ENCODE measurements around the gene SLC25A47. TPM values are rescaled to one million over a fixed set of nuclear protein-coding genes. Genes with fewer than 3 reads are reported as not detected.
A peak's percentile ranks its signal among the peaks of the same experiment; 100 is the strongest.

SLC25A47 gene
- total and polyA plus RNA-seq, 2 donors (not counting 3 experiments of a cell fraction or from before 2014, with no cell fraction given): not detected

GRCh38 chr14:100306101-100306997 is 16.8 kb upstream of the SLC25A47 start, which contains the start of gene SLC25A29:
Gene SLC25A29, minus strand, starts transcription at chr14:100306444. Its CDS starts 212 bp downstream, at chr14:100306232.
- Histone ChIP-seq H3K4me1 (ENCODE audit: control insufficient read depth, extremely low read depth, insufficient read depth, low read length) (peaks cover 21% of the 10 kb centered on the region), H3K27me3 (ENCODE audit: control insufficient read depth in 2 of 2, insufficient read depth in 2 of 2, low read length in 2 of 2) (no peaks in the 10 kb centered on the region), H4K20me1 (replicated peaks; ENCODE audit: control insufficient read depth, extremely low read depth, insufficient read depth, low read length) (no peaks in the 10 kb centered on the region), H3K4me3 (replicated peaks in 1 of 3; ENCODE audit: insufficient read depth in 1 of 3, low read depth in 1 of 3, low read length in 3 of 3) (peak within 1 kb of the TSS; percentile 57 to 89 (median 64)), H3K79me2 (ENCODE audit: control insufficient read depth, insufficient read depth, low read length) (peaks cover 10% of the 10 kb centered on the region), H3K27ac (ENCODE audit: insufficient read depth, low read depth, low read length) (peak within 1 kb of the TSS; percentile 62), H2AFZ (ENCODE audit: low read depth, low read length) (peak within 1 kb of the TSS; percentile 57), H3K9me3 (replicated peaks; ENCODE audit: control insufficient read depth, insufficient read depth, low read length) (no peaks in the 10 kb centered on the region), H3K9me1 (replicated peaks; ENCODE audit: control insufficient read depth, extremely low read depth, insufficient read depth, low read length) (no peaks in the 10 kb centered on the region), H3K36me3 (ENCODE audit: control insufficient read depth in 2 of 2, extremely low read depth in 1 of 2, insufficient read depth in 2 of 2, low read length in 2 of 2) (no peaks in the 10 kb centered on the region), H3K4me2 (ENCODE audit: insufficient read depth, low read length) (peak within 1 kb of the TSS; percentile 70), H3K9ac (replicated peaks; ENCODE audit: extremely low read depth, insufficient read depth, low read length) (peak within 1 kb of the TSS; percentile 85)
- BruUV-seq (replicated peaks): no TSS peak
- ChIA-PET POLR2A (interaction anchor here (0.7 kb wide), 1 partner anchor 69 kb away, joined by 3 read pairs; a partner anchor contains a TSS), CTCF (interaction anchor here (1.4 kb wide), 2 partner anchors 21 to 71 kb away, joined by 4 to 6 read pairs; no protein-coding TSS in a partner anchor)
- FAIRE-seq (peak; percentile 79), DNase-seq (ENCODE audit: low read depth, low spot score) (peak; percentile 91)
- no peak for TF ChIP-seq MAX (IDR thresholded peaks at IDR 0.05; ENCODE audit: insufficient read depth, insufficient read length)
- TF ChIP-seq CTCF (IDR thresholded peaks at IDR 0.05; ENCODE audit: extremely low read depth in 1 of 2, insufficient read depth in 1 of 2, low read depth in 1 of 2, low read length in 2 of 2): no peak
- no peak for TF ChIP-seq FOS (IDR thresholded peaks at IDR 0.05; ENCODE audit: borderline replicate concordance, insufficient read depth, low read length)
- peak; percentile 47 for TF ChIP-seq POLR2AphosphoS5 (IDR thresholded peaks at IDR 0.05; ENCODE audit: insufficient read depth, low read depth, low read length)
- peak; percentile 84 for TF ChIP-seq POLR2A (IDR thresholded peaks at IDR 0.05; ENCODE audit: low read depth, low read length)
- TF ChIP-seq JUN (IDR thresholded peaks at IDR 0.05; ENCODE audit: borderline replicate concordance, insufficient read depth, insufficient read length, low read depth): no peak
- TF ChIP-seq MYC (IDR thresholded peaks at IDR 0.05; ENCODE audit: low read depth, low read length): no peak
- no peak for TF ChIP-seq GATA2 (IDR thresholded peaks at IDR 0.05; ENCODE audit: insufficient read depth, insufficient read length, low read depth, low read length)
- intact Hi-C loops (cut with micrococcal nuclease) (loop anchor here (1.0 to 10.0 kb wide), 3 partner anchors 68 to 348 kb away; partner anchors contain the start of gene WDR25), dilution Hi-C loops (cut with MboI; ENCODE audit: extremely low pct_ligation_motif_present, low sequenced_read_pairs) (no loop called here)
